ENCODE data around the gene ZFP92.

ZFP92 gene

GRCh38 chrX:153414856-153415510 is 3.7 kb downstream of the ZFP92 start:
- TF ChIP-seq CTCF (conservative IDR thresholded peaks at IDR 0.05; ENCODE audit: low read length) (no peak), EZH2phosphoT487 (IDR thresholded peaks at IDR 0.05; ENCODE audit: borderline replicate concordance) (no peak)
- Histone ChIP-seq H3K27me3 (ENCODE audit: insufficient read depth, low read length, poor library complexity, severe bottlenecking) (no peaks in the 10 kb centered on the region), H3F3A (ENCODE audit: low read depth) (no peaks in the 10 kb centered on the region), H3K4me1 (ENCODE audit: insufficient read depth, low read length, poor library complexity, severe bottlenecking) (no peaks in the 10 kb centered on the region), H3K9me2 (replicated peaks; ENCODE audit: low read depth, low read length) (no peaks in the 10 kb centered on the region), H3K36me3 (ENCODE audit: insufficient read depth, low read length) (no peaks in the 10 kb centered on the region), H3K4me3 (ENCODE audit: low read length, poor library complexity, severe bottlenecking) (no peak overlapping the region), H3K4me2 (ENCODE audit: low read depth, low read length, poor library complexity, severe bottlenecking) (no peak overlapping the region), H2AFZ (ENCODE audit: low read length) (no peak overlapping the region), H3K9ac (ENCODE audit: low read depth, low read length, poor library complexity, severe bottlenecking) (no peak overlapping the region), H4K20me1 (ENCODE audit: insufficient read depth, low read length, poor library complexity, severe bottlenecking) (no peaks in the 10 kb centered on the region), H3K79me2 (ENCODE audit: insufficient read depth, low read length) (no peaks in the 10 kb centered on the region), H3K9me3 (ENCODE audit: insufficient read depth, low read depth, low read length) (no peaks in the 10 kb centered on the region)

DNA sequence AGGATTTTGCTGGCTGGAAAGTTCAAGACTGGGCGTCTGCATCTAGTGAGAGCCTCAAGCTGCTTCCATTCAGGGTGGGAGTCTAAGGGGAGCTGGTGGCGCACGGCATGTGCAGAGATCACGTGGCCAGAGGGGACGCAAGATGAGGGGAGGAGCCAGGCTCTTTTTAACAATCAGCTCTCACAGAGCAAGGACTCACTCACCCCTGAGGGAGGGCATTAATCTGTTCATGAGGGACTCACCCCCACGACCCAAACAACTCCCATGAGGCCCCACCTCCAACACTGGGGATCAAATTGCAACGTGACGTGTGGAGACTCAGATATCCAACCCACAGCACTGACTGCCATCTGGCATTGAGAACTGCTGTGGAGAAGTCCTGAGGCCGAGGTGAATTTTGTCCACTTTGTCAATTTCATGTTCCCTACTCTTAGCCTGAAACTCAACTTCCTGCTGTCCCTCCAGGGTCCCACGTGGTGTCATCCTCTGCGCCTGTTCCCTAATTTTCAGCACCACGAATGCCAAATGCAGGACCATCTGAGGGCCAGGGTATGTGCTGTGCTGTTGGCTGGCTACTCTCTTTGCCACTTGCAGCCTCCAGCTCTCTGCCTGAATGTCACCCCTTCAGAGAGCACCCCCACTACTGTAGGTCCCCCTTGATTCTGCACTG is 5.6 kb downstream of the ZFP92 start:
- H4K20me1 ChIP-seq (ENCODE audit: insufficient read depth, low read length, poor library complexity, severe bottlenecking), result no peaks in the 10 kb centered on the region
- H3K79me2 ChIP-seq (ENCODE audit: insufficient read depth, low read length), result no peaks in the 10 kb centered on the region
- H3K4me2 ChIP-seq (ENCODE audit: low read depth, low read length, poor library complexity, severe bottlenecking), result no peak overlapping the region
- H2AFZ ChIP-seq (ENCODE audit: low read length), result no peak overlapping the region
- H3K4me1 ChIP-seq (ENCODE audit: insufficient read depth, low read length, poor library complexity, severe bottlenecking), result no peaks in the 10 kb centered on the region
- H3K27me3 ChIP-seq (ENCODE audit: insufficient read depth, low read length, poor library complexity, severe bottlenecking), result no peaks in the 10 kb centered on the region
- no peak for TF ChIP-seq EZH2phosphoT487 (IDR thresholded peaks at IDR 0.05; ENCODE audit: borderline replicate concordance)
- TF ChIP-seq CTCF (conservative IDR thresholded peaks at IDR 0.05; ENCODE audit: low read length), result no peak
- no peaks in the 10 kb centered on the region for H3K36me3 ChIP-seq (ENCODE audit: insufficient read depth, low read length)
- H3K9me2 ChIP-seq (replicated peaks; ENCODE audit: low read depth, low read length), result no peaks in the 10 kb centered on the region
- H3K9me3 ChIP-seq (ENCODE audit: insufficient read depth, low read depth, low read length), result no peaks in the 10 kb centered on the region
- no peaks in the 10 kb centered on the region for H3F3A ChIP-seq (ENCODE audit: low read depth)
- H3K9ac ChIP-seq (ENCODE audit: low read depth, low read length, poor library complexity, severe bottlenecking), result no peak overlapping the region
- H3K4me3 ChIP-seq (ENCODE audit: low read length, poor library complexity, severe bottlenecking), result no peak overlapping the region

GRCh38 chrX:153417637-153418036 is 6.4 kb downstream of the ZFP92 start:
- TF ChIP-seq CTCF (conservative IDR thresholded peaks at IDR 0.05; ENCODE audit: low read length), result no peak
- TF ChIP-seq EZH2phosphoT487 (IDR thresholded peaks at IDR 0.05; ENCODE audit: borderline replicate concordance), result no peak
- Histone ChIP-seq H3K9ac (ENCODE audit: low read depth, low read length, poor library complexity, severe bottlenecking) (no peak overlapping the region), H2AFZ (ENCODE audit: low read length) (no peak overlapping the region), H3K9me3 (ENCODE audit: insufficient read depth, low read depth, low read length) (no peaks in the 10 kb centered on the region), H3K36me3 (ENCODE audit: insufficient read depth, low read length) (no peaks in the 10 kb centered on the region), H3K4me2 (ENCODE audit: low read depth, low read length, poor library complexity, severe bottlenecking) (no peak overlapping the region), H3K9me2 (replicated peaks; ENCODE audit: low read depth, low read length) (no peaks in the 10 kb centered on the region), H3K4me1 (ENCODE audit: insufficient read depth, low read length, poor library complexity, severe bottlenecking) (no peaks in the 10 kb centered on the region), H3K4me3 (ENCODE audit: low read length, poor library complexity, severe bottlenecking) (no peak overlapping the region), H4K20me1 (ENCODE audit: insufficient read depth, low read length, poor library complexity, severe bottlenecking) (no peaks in the 10 kb centered on the region), H3F3A (ENCODE audit: low read depth) (no peaks in the 10 kb centered on the region), H3K79me2 (ENCODE audit: insufficient read depth, low read length) (no peaks in the 10 kb centered on the region), H3K27me3 (ENCODE audit: insufficient read depth, low read length, poor library complexity, severe bottlenecking) (no peaks in the 10 kb centered on the region)

Data from Loucy (cell line).